ENCODE measurements around the gene PFDN1.

Gene PFDN1

GRCh38 chr5:140329739-140330481, 27.0 kb upstream of the PFDN1 start:
- no peak for DNase-seq (ENCODE audit: low read depth in 4 of 4, low spot score in 1 of 4)

- DNase-seq (ENCODE audit: low read depth in 4 of 4, low spot score in 1 of 4): no peak
These were observed 25.3 kb upstream of the PFDN1 start for GRCh38 chr5:140328036-140328764.

- no peak for DNase-seq (ENCODE audit: low read depth in 4 of 4, low spot score in 1 of 4)
These were observed 24.7 kb upstream of the PFDN1 start for GRCh38 chr5:140327589-140327988.

GRCh38 chr5:140325486-140325885, 22.6 kb upstream of the PFDN1 start:
- DNase-seq (ENCODE audit: low read depth in 4 of 4, low spot score in 1 of 4): no peak

GRCh38 chr5:140324617-140325241, 21.8 kb upstream of the PFDN1 start:
- no peak for DNase-seq (ENCODE audit: low read depth in 4 of 4, low spot score in 1 of 4)

- no peak for DNase-seq (ENCODE audit: low read depth in 4 of 4, low spot score in 1 of 4)
These were observed 21.2 kb upstream of the PFDN1 start for GRCh38 chr5:140324041-140324600.

GRCh38 chr5:140322751-140323731, 20.1 kb upstream of the PFDN1 start:
- no peak for DNase-seq (ENCODE audit: low read depth in 4 of 4, low spot score in 1 of 4)

DNA sequence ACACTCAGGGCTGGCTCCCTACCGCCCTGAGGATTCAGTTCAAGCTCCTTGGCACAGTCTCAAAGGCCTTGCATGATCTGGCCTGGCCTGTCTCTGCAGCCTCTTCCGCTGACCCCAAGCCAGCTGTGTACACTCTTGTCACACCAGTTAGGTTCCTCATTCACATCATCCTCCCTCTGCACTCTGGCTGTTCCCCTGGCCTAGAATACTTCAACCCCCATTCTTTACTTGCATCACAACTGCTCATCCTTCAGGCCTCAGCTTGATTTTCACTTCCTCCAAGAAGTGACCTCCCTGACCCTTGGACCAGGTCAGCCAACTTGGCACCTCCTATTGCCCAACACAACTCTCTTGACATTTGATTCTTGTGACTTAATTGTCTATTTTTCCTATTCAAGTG, 18.9 kb upstream of the PFDN1 start:
- no peak for DNase-seq (ENCODE audit: low read depth in 4 of 4, low spot score in 1 of 4)

GRCh38 chr5:140319833-140320232, 16.9 kb upstream of the PFDN1 start:
- no peak for DNase-seq (ENCODE audit: low read depth in 4 of 4, low spot score in 1 of 4)

GRCh38 chr5:140318792-140319191, 15.9 kb upstream of the PFDN1 start:
- DNase-seq (ENCODE audit: low read depth in 4 of 4, low spot score in 1 of 4): no peak

DNA sequence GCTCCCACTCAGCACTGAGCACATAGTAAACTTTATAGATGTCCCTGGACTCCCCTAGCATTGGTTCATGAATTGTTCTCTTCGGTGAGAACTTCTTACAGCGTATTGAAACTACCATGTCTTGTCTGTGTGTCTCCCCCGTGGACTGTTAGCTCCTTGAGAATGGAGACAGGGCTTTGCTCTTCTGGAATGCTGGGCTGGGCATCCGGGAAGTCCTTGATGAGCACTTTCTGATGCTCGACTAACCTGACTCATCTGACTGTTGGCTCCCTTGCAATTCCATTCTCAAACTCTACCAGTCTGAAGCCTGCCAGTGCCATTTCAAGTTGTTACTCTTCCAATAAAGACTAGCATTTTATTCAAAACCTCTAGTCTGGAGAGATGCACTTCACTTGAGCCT, 15.0 kb upstream of the PFDN1 start:
- no peak for DNase-seq (ENCODE audit: low read depth in 4 of 4, low spot score in 1 of 4)

- no peak for DNase-seq (ENCODE audit: low read depth in 4 of 4, low spot score in 1 of 4)
These were observed 9.9 kb upstream of the PFDN1 start for GRCh38 chr5:140312791-140313189.

GRCh38 chr5:140312067-140312790, 9.3 kb upstream of the PFDN1 start:
- DNase-seq (ENCODE audit: low read depth in 4 of 4, low spot score in 1 of 4): no peak

DNA sequence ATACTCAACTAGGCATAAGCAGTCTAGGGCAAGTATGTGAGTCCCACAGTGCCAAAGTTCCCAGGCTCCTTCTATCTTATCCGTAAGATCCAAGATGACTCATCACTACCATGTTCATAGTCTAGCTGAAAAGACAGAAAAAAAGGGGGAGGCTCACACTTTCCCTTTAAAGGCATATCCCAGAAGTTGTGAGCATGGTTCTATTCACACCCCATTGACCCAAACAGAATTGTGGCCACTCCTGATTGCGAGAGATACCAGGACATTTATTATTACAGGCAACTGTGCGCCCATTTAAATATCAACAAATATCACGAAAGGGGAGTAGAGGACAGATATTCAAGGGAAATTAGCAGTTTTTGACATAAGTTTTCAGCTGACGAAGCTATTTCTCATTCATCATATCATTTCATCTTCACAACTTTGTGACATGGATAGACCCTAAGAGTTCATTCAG, 8.1 kb upstream of the PFDN1 start:
- DNase-seq (ENCODE audit: low read depth in 4 of 4, low spot score in 1 of 4): no peak

DNA sequence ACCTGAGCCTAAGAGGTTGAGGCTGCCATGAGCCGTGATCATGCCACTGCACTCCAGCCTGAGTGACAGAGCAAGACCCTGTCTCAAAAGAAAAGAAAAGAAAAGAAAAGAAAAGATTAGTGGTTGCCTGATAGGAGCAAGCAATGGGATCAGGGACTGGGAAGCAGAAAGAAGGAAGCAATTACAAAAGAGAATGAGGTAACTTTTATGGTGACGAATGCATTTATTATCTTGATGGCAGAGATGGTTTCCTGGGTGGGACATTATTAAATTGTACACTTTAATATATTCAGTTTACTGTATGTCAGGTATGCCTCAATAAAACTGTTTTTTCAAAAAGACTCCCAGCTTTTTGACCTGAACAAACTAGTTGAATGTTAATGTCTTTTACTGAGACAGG, 7.5 kb upstream of the PFDN1 start:
- no peak for DNase-seq (ENCODE audit: low read depth in 4 of 4, low spot score in 1 of 4)

- DNase-seq (ENCODE audit: low read depth in 4 of 4, low spot score in 1 of 4): no peak
These were observed 6.9 kb upstream of the PFDN1 start for GRCh38 chr5:140309706-140310249.

GRCh38 chr5:140305471-140305870, 2.6 kb upstream of the PFDN1 start:
- no peak for DNase-seq (ENCODE audit: low read depth in 4 of 4, low spot score in 1 of 4)

- no peak for DNase-seq (ENCODE audit: low read depth in 4 of 4, low spot score in 1 of 4)
These were observed 1.1 kb upstream of the PFDN1 start for GRCh38 chr5:140303966-140304365.

DNA sequence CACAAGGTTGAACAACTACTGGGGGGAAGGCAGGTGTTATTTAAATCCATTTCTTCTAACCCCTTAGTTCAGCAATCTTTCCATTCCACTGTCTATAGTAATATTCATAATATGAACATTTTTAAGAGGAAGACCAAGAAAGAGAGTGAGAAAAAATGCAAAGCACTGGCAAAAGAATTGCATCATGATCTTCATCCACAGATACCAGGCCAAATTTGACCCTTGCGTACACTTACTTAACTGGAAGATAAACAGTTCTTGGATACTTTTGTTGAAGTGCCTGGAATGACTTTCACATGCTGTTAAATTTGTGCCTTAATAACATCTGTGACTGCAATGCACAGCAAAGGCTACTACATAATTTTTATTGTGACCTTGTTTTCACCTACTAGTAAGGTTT, 1.8 kb downstream of the PFDN1 start:
- DNase-seq (ENCODE audit: low read depth in 4 of 4, low spot score in 1 of 4): no peak

DNA sequence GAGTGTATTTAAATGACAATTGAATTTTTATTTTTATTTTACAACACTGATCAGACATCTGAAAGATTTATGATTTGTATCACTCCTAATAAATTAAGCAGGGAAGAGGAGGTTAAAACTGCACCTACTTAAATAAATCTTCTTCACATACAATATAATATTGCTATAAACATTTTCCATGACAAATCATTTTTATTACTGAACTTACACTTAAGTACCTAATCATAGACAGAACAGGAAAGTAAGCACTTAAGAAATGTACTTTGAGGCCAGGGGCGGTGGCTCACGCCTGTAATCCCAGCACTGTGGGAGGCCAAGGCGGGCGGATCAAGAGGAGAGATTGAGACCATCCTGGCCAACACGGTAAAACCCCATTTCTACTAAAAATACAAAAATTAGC, 3.8 kb downstream of the PFDN1 start:
- DNase-seq (ENCODE audit: low read depth in 4 of 4, low spot score in 1 of 4): no peak

Measured in stimulated activated CD4-positive, alpha-beta T cell treated with anti-CD3 and anti-CD28 coated beads, Interleukin-1b, Interleukin-23, amount 100 ng/mL, for 24 hours (primary cell).